Neural progenitor cell (in vitro differentiated cells): ENCODE measurements around the gene PSME2. TPM values are rescaled to one million over a fixed set of nuclear protein-coding genes. Genes with fewer than 3 reads are reported as not detected.

ENCODE experiments used
- DNase-seq: peaks from one replicate; pipeline ENCODE4 v3.0.0-alpha.2; 2016; ENCODE audit warnings: low spot score
- H2AFZ ChIP-seq: fragments of 200-600 bp; sonication (generic); replicated peaks from 2 replicates; pipeline ENCODE4 v1.6.1; 2016; ENCODE audit warnings: antibody characterized with exemption
- H3F3A ChIP-seq: fragments of 200-600 bp; sonication (generic); 2 replicates; pipeline ENCODE4 v1.6.1; 2016; ENCODE audit warnings: antibody characterized with exemption, low read depth
- H3K27ac ChIP-seq: fragments of 200-600 bp; sonication (generic); 2 replicates; pipeline ENCODE4 v1.5.1; 2016; ENCODE audit warnings: mild to moderate bottlenecking
- H3K27me3 ChIP-seq: fragments of 200-600 bp; sonication (generic); 2 replicates; pipeline ENCODE4 v1.6.1; 2016; ENCODE audit warnings: mild to moderate bottlenecking, moderate library complexity
- H3K36me3 ChIP-seq: fragments of 200-600 bp; sonication (generic); 2 replicates; pipeline ENCODE4 v1.5.1; 2016
- H3K4me1 ChIP-seq: fragments of 200-600 bp; sonication (generic); 2 replicates; pipeline ENCODE4 v1.6.1; 2016; ENCODE audit warnings: mixed run types
- H3K4me2 ChIP-seq: fragments of 200-600 bp; sonication (generic); 2 replicates; pipeline ENCODE4 v1.6.1; 2016
- H3K4me3 ChIP-seq: fragments of 200-600 bp; sonication (generic); 2 replicates; pipeline ENCODE4 v1.5.1; 2016
- H3K79me2 ChIP-seq: fragments of 200-600 bp; sonication (generic); 2 replicates; pipeline ENCODE4 v1.6.1; 2016; ENCODE audit warnings: low read depth
- H3K9ac ChIP-seq: fragments of 200-600 bp; sonication (generic); 2 replicates; pipeline ENCODE4 v1.6.1; 2016
- H3K9me3 ChIP-seq: fragments of 200-600 bp; sonication (generic); 2 replicates; pipeline ENCODE4 v1.5.1; 2016; ENCODE audit warnings: low read depth
- H4K20me1 ChIP-seq: fragments of 200-600 bp; sonication (generic); 2 replicates; pipeline ENCODE4 v1.6.1; 2016; ENCODE audit warnings: low read depth
- H3K27ac Mint-ChIP-seq: 3 replicates; pipeline ENCODE4 v1.8.0; 2021; ENCODE audit warnings: mixed read lengths
- H3K27me3 Mint-ChIP-seq: 2 replicates; pipeline ENCODE4 v1.8.0; 2022; ENCODE audit warnings: low read depth, mild to moderate bottlenecking, inconsistent platforms, moderate library complexity, mixed read lengths; ENCODE audit not compliant: insufficient read depth
- H3K36me3 Mint-ChIP-seq: 3 replicates; pipeline ENCODE4 v1.8.0; 2021; ENCODE audit warnings: mixed read lengths
- H3K4me1 Mint-ChIP-seq: 3 replicates; pipeline ENCODE4 v1.8.0; 2021; ENCODE audit warnings: mixed read lengths
- H3K4me3 Mint-ChIP-seq: 3 replicates; pipeline ENCODE4 v1.8.0; 2021; ENCODE audit warnings: mild to moderate bottlenecking, moderate library complexity, mixed read lengths
- H3K9me3 Mint-ChIP-seq: 3 replicates; pipeline ENCODE4 v1.8.0; 2020; ENCODE audit warnings: mixed read lengths
- EZH2 ChIP-seq: fragments of 200-600 bp; sonication (generic); IDR thresholded peaks from 2 replicates; pipeline ENCODE4 v1.6.1; 2017; ENCODE audit warnings: antibody characterized with exemption, mild to moderate bottlenecking, moderate library complexity
- EZH2phosphoT487 ChIP-seq: fragments of 200-600 bp; sonication (generic); IDR thresholded peaks from 2 replicates; pipeline ENCODE4 v1.6.1; 2017; ENCODE audit warnings: antibody characterized with exemption
- total RNA-seq: library from RNA; depleted of rRNA; stranded (reverse); fragments of >200 nt; gene quantifications from 2 replicates; pipeline ENCODE4 v1.2.3, GENCODE V29; 2015; ENCODE audit warnings: low replicate concordance
- TF ChIP-seq, protein P1 (sequence below): fragments of 200-600 bp; sonication (generic); IDR thresholded peaks from 2 replicates; pipeline ENCODE4 v1.5.1; 2017; ENCODE audit warnings: antibody characterized with exemption, mild to moderate bottlenecking

The PSME2 gene
- total RNA-seq, 1 donor from 2014 or later, result 43.5 TPM

DNA sequence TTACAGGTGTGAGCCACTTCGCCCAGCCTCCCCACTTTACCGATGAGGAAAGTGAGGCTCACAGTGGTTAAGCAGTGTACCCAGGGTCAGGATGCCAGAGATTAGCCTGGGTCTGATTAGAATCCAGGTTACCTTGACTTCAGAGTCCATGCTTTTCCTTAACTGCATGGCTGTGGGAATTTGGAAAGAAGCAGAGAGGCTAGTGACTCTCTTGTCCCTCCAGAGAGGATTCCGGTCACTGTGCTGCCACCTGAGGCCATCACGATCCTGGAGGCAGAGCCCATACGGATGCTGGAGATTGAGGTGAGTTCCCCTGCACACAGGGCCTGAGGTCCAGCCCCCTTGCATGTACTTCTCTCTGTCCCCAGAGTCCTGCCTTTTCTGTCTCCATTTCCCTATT, 30.2 kb upstream of the PSME2 start:
- Histone ChIP-seq H3K36me3 (no peaks in the 10 kb centered on the region), H2AFZ (no peak overlapping the region), H3K27ac (no peak overlapping the region), H3K4me3 (no peak overlapping the region), H3K9ac (peak overlapping the region; percentile 13), H3F3A (peaks cover 11% of the 10 kb centered on the region), H3K27me3 (no peaks in the 10 kb centered on the region), H4K20me1 (peaks cover 22% of the 10 kb centered on the region), H3K4me2 (no peak overlapping the region), H3K4me1 (peaks cover 5% of the 10 kb centered on the region), H3K9me3 (no peaks in the 10 kb centered on the region), H3K79me2 (peaks cover 16% of the 10 kb centered on the region)
- TF ChIP-seq, protein P1, sequence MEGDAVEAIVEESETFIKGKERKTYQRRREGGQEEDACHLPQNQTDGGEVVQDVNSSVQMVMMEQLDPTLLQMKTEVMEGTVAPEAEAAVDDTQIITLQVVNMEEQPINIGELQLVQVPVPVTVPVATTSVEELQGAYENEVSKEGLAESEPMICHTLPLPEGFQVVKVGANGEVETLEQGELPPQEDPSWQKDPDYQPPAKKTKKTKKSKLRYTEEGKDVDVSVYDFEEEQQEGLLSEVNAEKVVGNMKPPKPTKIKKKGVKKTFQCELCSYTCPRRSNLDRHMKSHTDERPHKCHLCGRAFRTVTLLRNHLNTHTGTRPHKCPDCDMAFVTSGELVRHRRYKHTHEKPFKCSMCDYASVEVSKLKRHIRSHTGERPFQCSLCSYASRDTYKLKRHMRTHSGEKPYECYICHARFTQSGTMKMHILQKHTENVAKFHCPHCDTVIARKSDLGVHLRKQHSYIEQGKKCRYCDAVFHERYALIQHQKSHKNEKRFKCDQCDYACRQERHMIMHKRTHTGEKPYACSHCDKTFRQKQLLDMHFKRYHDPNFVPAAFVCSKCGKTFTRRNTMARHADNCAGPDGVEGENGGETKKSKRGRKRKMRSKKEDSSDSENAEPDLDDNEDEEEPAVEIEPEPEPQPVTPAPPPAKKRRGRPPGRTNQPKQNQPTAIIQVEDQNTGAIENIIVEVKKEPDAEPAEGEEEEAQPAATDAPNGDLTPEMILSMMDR, result no peak
- TF ChIP-seq EZH2phosphoT487 (no peak), EZH2 (no peak)
- DNase-seq, result no peak
- peaks cover 11% of the 10 kb centered on the region for H3K36me3 Mint-ChIP-seq
- no peak overlapping the region for H3K27ac Mint-ChIP-seq
- H3K4me3 Mint-ChIP-seq, result no peak overlapping the region
- H3K27me3 Mint-ChIP-seq, result peaks cover 2% of the 10 kb centered on the region
- H3K4me1 Mint-ChIP-seq, result peaks cover 5% of the 10 kb centered on the region
- H3K9me3 Mint-ChIP-seq, result peaks cover 3% of the 10 kb centered on the region

DNA sequence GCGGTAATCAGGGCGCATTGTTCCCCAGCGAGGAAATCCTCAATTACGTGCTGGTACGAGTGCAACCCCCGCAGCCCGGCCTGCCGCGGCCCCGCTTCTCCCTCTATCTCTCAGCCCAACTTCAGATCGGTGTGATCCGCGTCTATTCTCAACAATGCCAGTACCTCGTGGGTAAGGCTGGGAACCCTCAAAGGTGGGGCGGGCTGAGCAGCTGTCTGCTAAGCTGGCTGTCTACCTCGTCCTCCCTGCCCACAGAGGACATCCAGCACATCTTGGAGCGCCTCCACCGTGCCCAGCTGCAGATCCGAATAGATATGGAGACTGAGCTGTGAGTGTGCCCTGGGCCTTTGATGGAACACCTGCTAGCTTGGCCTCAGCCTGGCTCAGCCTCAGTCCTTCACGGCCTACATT, 26.5 kb upstream of the PSME2 start:
- Histone ChIP-seq H3K27me3 (no peaks in the 10 kb centered on the region), H3F3A (peaks cover 23% of the 10 kb centered on the region), H3K4me3 (peak overlapping the region; percentile 60), H2AFZ (no peak overlapping the region), H3K9me3 (no peaks in the 10 kb centered on the region), H3K4me2 (peak overlapping the region; percentile 90), H4K20me1 (peaks cover 14% of the 10 kb centered on the region), H3K4me1 (peaks cover 5% of the 10 kb centered on the region), H3K36me3 (no peaks in the 10 kb centered on the region), H3K27ac (no peak overlapping the region), H3K79me2 (peaks cover 16% of the 10 kb centered on the region), H3K9ac (no peak overlapping the region)
- DNase-seq, result peak; percentile 9
- peaks cover 6% of the 10 kb centered on the region for H3K27me3 Mint-ChIP-seq
- H3K9me3 Mint-ChIP-seq, result peaks cover 3% of the 10 kb centered on the region
- H3K4me3 Mint-ChIP-seq, result peak overlapping the region; percentile 74
- peak overlapping the region; percentile 50 for H3K27ac Mint-ChIP-seq
- peaks cover 2% of the 10 kb centered on the region for H3K36me3 Mint-ChIP-seq
- H3K4me1 Mint-ChIP-seq, result peaks cover 7% of the 10 kb centered on the region
- TF ChIP-seq, protein P1, result no peak
- TF ChIP-seq EZH2phosphoT487 (no peak), EZH2 (no peak)

DNA sequence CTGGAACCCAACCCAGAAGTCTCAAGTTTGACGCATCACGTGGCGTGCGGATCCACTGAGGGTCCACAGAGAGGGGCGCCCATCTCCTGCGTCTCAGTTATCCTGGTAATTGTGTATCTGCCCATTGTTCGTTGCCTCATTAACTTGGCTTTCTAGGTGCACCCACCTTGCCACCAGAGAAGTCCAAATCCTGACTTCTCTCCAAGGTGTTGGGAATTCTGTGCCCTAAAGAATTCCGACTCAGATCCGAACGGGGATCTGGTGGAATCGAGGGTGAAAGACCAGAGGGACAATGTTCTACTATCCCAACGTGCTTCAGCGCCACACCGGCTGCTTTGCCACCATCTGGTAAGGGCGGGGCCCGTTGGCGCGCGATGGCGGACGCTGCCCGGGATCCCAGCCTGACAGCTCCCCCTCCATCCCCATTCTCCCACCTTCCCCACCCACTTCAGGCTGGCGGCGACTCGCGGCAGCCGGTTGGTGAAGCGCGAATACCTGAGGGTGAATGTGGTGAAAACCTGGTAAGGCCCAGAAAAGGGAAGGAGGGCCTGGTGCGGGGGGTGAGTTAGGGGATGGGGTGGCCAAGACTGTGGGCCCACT, 26.0 kb upstream of the PSME2 start:
- Mint-ChIP-seq H3K27ac (no peak overlapping the region), H3K36me3 (peaks cover 2% of the 10 kb centered on the region), H3K9me3 (peaks cover 3% of the 10 kb centered on the region), H3K27me3 (peaks cover 6% of the 10 kb centered on the region), H3K4me1 (peaks cover 7% of the 10 kb centered on the region), H3K4me3 (peak overlapping the region; percentile 81)
- peak overlapping the region; percentile 38 for H2AFZ ChIP-seq
- no peaks in the 10 kb centered on the region for H3K27me3 ChIP-seq
- peak overlapping the region; percentile 60 for H3K4me3 ChIP-seq
- TF ChIP-seq, protein P1, result no peak
- no peak for TF ChIP-seq EZH2
- TF ChIP-seq EZH2phosphoT487, result no peak
- H4K20me1 ChIP-seq, result peaks cover 10% of the 10 kb centered on the region
- H3K9me3 ChIP-seq, result no peaks in the 10 kb centered on the region
- no peak overlapping the region for H3K27ac ChIP-seq
- peak overlapping the region; percentile 90 for H3K4me2 ChIP-seq
- peak; percentile 45 for DNase-seq
- no peaks in the 10 kb centered on the region for H3K36me3 ChIP-seq
- peaks cover 5% of the 10 kb centered on the region for H3K4me1 ChIP-seq
- peaks cover 23% of the 10 kb centered on the region for H3F3A ChIP-seq
- peaks cover 16% of the 10 kb centered on the region for H3K79me2 ChIP-seq
- no peak overlapping the region for H3K9ac ChIP-seq
